GM18507 (cell line): ENCODE results near the gene TUBA3E.
"Not testable (repeated sequence)": the region's sequence is repeated elsewhere in the genome, so short reads cannot be mapped to it uniquely, and the experiment has no call there.

ENCODE experiments used
- DNase-seq: peaks from one replicate; pipeline ENCODE4 v3.0.0; 2011; ENCODE audit warnings: low read depth; ENCODE audit not compliant: insufficient read length; ENCODE audit errors: extremely low spot score
- FAIRE-seq: peaks from 2 replicates; lab custom pipeline; 2011; peaks lifted over from hg19 to GRCh38; lab: Jason Lieb, UNC

The TUBA3E gene

DNA sequence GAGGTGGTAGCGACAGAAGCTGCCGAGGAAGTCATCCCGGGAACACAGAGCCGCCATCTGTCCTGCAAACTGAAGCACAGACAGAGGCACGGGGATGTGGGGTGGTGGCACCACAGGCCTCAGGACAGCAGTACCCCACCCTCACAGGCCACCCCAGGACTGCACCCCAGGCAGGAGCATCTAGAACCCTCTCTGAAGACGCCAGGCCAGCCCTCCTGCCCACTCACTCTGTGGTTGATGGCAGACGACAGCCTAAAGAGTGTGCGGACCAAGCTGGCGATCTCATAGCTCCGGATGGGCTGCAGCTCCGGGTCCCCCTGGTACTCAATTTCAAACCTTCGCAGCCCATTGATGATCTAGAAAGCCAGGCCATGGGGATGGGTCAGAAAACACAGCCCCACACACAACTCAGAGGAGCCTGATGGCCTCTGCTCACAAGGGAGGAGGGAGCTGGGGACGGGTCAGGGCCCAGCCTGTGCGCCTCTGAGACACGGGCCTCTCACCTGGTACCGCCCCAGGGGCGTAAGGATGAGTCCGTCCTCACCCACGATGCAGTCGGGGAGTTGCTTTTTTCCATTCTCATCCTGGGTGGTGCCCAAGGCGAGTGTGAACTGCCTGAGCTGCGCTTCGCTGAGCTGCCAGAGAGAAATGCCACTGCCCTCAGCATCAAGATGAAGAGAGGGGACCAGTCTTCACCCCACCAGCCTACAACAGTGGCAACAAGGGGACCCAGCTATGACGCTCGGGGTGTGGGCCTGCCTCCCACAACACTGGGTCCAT lies 45.2 kb downstream of the TUBA3E start:
- DNase-seq (no peak), FAIRE-seq (no peak)

DNA sequence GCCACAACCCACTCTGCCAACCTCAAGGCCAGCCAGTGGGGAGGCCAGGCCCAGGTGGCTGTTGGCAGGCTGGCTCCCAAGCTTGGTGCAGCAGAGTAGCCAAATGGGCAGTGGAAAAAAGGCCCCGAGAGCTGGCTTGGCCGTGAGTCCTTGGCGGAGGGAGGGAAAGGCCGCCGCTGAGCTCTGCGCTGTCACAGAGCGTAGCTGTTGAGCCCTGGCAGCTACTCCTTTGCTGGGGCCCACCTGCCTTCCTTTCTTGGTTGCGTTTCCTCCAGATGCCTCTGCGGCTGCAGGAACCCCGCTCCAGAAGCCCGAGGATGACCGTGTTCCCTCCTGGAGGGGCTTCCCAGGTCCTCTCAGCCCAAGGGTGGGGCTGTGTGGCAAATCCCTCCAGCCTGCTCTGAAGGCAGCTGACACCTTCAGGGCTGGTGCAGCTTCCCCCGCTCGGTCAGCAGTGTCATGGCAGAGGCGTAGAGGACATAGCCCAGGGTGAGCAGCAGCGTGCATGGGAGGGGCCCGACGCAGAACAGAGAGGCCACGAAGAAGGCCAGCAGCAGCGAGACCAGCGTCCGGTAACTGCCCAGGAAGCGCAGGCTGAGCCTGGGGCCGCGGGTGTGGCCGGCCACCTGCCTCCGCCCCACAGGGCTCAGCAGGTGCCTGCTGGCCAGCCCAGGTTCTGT lies 46.0 kb downstream of the TUBA3E start:
- FAIRE-seq, DNase-seq: not testable (repeated sequence)

DNA sequence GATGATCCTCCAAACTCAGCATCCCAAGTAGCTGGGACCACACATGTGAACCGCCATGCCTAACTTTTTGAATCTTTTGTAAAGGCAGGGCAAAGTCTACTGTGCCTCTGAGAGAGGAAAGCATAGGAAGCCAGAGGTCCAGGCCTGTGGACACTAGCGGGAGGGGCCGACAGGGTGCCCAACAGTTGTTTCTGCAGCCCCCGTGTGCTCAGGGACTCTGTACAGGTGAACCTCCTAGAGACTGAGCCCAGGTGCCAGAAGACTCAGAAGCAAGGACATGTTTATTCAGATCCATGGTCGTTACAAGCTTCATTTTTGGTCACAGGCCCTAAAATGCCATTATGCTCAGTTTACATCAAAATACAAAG lies 47.1 kb downstream of the TUBA3E start:
- DNase-seq, FAIRE-seq: not testable (repeated sequence)

DNA sequence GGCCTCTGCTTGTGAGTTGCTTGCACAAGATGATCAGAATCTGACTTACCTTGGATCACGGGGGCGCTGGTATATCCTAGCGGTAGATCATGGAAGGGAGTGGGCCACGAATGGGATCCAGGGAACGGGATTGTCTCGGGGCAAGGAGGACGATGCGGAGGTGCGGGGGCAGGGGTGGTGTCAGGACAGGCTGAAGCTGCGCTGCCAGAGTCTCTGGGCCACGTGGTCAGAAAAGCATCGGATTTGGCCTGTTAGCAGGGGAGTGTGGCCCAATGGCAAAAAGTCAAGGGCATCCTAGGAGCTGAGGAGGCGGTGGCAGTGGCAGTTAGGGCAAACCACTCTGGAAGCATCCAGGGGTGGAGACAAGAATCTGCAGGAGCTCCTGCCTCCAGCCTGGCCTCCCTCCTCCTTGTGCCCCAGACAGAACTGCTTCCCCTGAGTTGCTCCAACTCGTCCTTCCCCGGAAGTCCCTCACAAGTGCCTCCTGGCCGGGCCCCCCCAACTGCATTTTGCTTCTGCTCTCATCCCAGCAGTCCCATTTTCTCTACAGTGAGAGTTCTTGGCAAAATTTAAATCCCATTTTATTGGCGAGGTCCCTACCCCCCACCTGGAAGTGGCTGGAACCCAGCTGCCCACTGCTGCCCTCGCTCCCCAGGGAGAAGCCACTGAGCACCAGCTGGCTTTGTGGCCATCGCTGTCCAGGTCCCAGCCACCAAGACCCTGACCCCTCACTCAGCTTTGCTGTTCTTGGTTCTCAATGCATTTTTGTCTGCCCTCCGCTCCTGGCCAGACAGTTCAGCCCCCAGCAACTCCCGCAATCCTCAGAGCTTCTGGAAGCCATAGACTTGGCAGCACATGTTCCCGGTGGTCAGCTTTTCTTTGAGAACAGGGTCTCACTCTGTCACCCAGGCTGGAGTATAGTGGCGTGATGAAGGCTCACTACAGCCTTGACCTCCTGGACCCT lies 47.8 kb downstream of the TUBA3E start:
- FAIRE-seq (no peak), DNase-seq (no peak)

DNA sequence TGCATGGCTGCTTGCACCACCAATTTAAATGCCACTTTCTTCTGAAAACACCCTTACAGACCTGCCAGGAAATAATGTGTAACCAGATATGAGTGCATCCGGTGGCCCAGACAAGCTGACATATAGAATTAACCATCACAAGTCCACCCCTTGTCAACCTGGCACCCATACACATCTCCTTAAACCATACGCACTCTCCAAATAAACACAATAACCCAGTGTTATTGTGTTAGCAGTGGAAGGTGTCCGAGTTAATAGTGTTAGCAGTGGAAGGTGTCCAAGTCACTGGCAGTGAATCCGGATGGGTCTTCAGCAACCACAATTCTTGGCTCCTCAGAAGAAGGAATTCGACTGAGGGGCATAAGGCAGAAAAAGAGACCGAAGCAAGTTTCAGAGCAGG lies 49.7 kb downstream of the TUBA3E start:
- not testable (repeated sequence) for DNase-seq
- peak; percentile 5 for FAIRE-seq

DNA sequence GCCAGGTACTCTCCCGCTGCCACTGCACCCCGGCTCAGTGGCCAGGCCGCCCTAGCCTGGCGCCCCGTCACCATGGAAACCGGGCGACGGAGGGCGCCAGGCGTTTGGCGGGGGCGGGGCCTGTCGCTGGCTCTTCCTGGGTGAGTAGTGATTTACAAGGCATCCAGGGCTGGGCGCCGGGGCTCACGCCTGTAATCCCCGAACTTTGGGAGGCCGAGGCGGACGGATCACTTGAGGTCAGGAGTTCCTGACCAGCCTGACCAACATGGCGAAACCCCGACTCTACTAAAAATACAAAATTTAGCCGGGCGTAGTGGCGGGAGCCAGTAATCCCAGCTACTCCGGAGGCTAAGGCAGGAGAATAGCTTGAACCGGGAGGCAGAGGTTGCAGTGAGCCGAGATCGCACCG lies 53.2 kb downstream of the TUBA3E start, which contains the start of gene CCDC74B:
CCDC74B (minus strand) TSS at position 107 of the 409 bp plus-strand sequence. CDS start 116 bp downstream, outside the sequence.
- DNase-seq: not testable (repeated sequence)
- FAIRE-seq: peak; percentile 82

DNA sequence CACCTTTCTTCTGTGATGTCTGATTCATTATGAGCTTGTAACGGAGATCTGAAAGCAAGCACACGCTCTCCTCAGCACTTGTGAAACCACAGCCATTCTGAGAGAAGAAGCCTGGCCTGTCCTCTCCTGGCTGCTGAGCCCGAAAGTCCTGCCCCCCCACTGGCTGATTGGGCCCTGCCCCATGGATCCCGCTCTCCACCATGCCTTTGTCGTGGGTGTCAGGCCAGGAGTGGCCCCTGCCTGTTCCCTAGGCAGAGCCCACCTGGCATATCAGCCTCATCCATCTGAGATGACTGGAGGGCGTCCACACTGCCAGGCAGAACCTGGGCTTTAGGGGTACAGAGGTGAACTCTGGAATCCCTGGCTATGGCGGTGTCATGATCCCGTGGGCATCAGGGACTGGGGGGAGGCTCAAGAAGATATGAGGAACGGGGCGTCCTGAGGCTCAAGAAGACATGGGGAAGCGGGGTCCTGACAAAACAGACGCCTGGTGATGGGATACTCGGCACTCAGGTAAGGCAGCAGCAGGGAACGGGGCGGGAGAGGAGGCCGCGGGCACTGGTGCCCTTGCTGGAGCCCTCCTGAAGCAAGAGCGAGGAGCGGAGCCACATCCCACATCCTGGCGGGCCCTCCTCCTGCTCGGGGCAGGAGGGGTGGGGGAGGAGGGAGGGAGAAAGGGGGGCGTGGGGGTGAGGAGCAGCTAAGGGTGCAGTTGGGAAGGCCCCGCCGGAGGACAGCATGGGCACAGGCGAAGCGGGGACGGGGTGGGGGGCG lies 54.8 kb downstream of the TUBA3E start:
- not testable (repeated sequence) for DNase-seq
- FAIRE-seq: peak; percentile 59

DNA sequence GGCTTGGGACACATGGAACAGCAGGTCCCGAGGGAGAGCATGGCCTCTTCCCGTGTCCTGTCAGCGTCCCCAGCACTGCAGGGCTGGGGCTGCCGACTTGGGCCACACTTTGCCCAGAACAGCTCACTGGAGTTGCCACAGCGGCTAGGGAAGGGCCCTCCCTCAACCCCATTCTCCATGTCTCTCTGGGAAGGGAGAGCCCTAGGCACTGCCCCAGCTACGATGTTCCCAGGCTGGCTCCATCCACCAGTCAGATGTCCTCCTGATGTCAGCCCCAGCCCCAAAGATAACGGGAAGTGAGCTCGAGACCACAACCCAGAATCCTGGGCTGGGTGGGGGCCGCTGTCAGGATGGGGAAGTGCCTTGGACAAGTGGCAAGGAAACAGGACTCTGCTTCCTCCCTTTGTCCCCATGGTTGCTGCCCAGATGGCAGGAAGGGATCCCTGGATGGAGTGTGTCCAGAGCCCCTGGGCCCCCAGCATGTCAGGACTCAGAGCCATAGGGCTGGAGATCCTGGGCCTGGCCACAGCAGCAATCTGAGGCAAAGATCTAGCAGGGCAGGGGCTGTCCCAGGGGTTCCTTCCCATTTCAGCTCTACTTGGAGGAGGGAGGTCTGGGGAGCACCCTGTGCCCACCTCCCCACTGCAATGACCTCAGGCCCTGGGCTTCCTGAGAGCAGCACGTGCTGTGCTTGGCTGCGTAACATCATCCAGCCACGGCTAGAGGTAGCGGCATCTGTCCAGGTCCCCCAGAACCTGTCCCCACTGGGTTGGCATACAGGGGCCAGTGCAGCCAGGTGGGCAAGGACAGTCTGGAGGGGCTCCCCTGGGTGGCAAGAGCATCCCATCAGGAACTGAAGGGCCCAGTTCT lies 55.6 kb downstream of the TUBA3E start:
- FAIRE-seq: not testable (repeated sequence)

More for the DNA sequence above, 55.6 kb downstream of the TUBA3E start:
- DNase-seq: not testable (repeated sequence)
